Ishikawa (cell line): ENCODE measurements around the gene SC5D.

ENCODE experiments used
- CEBPB ChIP-seq: IDR thresholded peaks from 2 replicates; pipeline ENCODE4 v1.6.1; 2012
- CREB1 ChIP-seq: IDR thresholded peaks from 2 replicates; pipeline ENCODE4 v1.6.1; 2012; ENCODE audit warnings: low read depth
- EGR1 ChIP-seq: IDR thresholded peaks from 2 replicates; pipeline ENCODE4 v1.6.1; 2012
- EP300 ChIP-seq: IDR thresholded peaks from 2 replicates; pipeline ENCODE4 v1.6.1; 2012; ENCODE audit warnings: borderline replicate concordance
- FOXM1 ChIP-seq: IDR thresholded peaks from 2 replicates; pipeline ENCODE4 v1.6.1; 2012; ENCODE audit warnings: low read depth, borderline replicate concordance
- NFIC ChIP-seq: IDR thresholded peaks from 2 replicates; pipeline ENCODE4 v1.6.1; 2012
- RAD21 ChIP-seq: IDR thresholded peaks from 2 replicates; pipeline ENCODE4 v1.6.1; 2012; ENCODE audit warnings: low read depth
- TAF1 ChIP-seq: IDR thresholded peaks from 2 replicates; pipeline ENCODE4 v1.6.1; 2012; ENCODE audit warnings: low read depth, mild to moderate bottlenecking
- YY1 ChIP-seq: IDR thresholded peaks from 2 replicates; pipeline ENCODE4 v1.6.1; 2012; ENCODE audit warnings: low read depth
- ZBTB7A ChIP-seq: IDR thresholded peaks from 2 replicates; pipeline ENCODE4 v1.6.1; 2012; ENCODE audit warnings: low read depth
- TF ChIP-seq, protein P1 (sequence below): IDR thresholded peaks from 2 replicates; pipeline ENCODE4 v1.6.1; 2012; ENCODE audit warnings: low read depth, mild to moderate bottlenecking
- TF ChIP-seq, protein P2 (sequence below): IDR thresholded peaks from 2 replicates; pipeline ENCODE4 v1.6.1; 2012

DNA sequence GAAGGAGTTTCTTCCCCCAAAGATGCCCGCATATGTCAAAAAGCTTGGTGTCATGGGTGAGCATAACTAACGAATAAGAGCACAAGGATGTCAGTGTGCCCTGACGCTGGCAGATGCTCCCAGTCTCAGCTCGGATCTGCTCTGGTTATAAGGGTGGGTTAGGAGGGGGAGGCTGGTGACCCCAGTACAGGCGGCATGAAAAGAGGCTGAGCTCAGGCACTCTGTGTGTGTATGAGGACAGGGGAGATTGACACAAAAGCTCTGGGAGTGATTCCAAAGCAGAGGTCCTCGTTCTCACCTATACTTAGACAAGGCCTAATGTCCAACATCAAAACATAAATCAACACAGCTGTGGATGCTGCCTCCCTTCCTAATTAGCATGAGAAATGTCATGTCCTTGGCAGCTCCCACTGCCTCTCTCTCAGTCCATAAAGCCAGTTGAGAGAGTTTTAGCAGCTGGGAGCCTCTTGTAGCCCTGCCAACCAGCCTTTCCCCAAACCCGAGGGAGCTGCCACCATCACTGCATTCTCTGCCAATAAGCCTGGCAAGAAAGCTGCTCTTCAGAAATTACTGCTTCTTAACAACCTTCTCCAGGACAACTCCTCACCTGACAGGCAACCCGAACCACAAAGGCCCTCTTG, 59.8 kb downstream of the SC5D start:
- no peak for TF ChIP-seq EGR1
- TF ChIP-seq ZBTB7A: no peak
- TF ChIP-seq EP300: no peak
- no peak for TF ChIP-seq YY1
- TF ChIP-seq RAD21: no peak
- TF ChIP-seq NFIC: no peak
- TF ChIP-seq, protein P1, sequence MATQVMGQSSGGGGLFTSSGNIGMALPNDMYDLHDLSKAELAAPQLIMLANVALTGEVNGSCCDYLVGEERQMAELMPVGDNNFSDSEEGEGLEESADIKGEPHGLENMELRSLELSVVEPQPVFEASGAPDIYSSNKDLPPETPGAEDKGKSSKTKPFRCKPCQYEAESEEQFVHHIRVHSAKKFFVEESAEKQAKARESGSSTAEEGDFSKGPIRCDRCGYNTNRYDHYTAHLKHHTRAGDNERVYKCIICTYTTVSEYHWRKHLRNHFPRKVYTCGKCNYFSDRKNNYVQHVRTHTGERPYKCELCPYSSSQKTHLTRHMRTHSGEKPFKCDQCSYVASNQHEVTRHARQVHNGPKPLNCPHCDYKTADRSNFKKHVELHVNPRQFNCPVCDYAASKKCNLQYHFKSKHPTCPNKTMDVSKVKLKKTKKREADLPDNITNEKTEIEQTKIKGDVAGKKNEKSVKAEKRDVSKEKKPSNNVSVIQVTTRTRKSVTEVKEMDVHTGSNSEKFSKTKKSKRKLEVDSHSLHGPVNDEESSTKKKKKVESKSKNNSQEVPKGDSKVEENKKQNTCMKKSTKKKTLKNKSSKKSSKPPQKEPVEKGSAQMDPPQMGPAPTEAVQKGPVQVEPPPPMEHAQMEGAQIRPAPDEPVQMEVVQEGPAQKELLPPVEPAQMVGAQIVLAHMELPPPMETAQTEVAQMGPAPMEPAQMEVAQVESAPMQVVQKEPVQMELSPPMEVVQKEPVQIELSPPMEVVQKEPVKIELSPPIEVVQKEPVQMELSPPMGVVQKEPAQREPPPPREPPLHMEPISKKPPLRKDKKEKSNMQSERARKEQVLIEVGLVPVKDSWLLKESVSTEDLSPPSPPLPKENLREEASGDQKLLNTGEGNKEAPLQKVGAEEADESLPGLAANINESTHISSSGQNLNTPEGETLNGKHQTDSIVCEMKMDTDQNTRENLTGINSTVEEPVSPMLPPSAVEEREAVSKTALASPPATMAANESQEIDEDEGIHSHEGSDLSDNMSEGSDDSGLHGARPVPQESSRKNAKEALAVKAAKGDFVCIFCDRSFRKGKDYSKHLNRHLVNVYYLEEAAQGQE: no peak
- TF ChIP-seq, protein P2, sequence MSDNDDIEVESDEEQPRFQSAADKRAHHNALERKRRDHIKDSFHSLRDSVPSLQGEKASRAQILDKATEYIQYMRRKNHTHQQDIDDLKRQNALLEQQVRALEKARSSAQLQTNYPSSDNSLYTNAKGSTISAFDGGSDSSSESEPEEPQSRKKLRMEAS: no peak
- TF ChIP-seq CEBPB: no peak
- no peak for TF ChIP-seq CREB1
- TF ChIP-seq TAF1: no peak
- no peak for TF ChIP-seq FOXM1
